Measurements from ENCODE around the gene FYCO1.
A peak's percentile ranks its signal among the peaks of the same experiment; 100 is the strongest.

FYCO1 gene

DNA sequence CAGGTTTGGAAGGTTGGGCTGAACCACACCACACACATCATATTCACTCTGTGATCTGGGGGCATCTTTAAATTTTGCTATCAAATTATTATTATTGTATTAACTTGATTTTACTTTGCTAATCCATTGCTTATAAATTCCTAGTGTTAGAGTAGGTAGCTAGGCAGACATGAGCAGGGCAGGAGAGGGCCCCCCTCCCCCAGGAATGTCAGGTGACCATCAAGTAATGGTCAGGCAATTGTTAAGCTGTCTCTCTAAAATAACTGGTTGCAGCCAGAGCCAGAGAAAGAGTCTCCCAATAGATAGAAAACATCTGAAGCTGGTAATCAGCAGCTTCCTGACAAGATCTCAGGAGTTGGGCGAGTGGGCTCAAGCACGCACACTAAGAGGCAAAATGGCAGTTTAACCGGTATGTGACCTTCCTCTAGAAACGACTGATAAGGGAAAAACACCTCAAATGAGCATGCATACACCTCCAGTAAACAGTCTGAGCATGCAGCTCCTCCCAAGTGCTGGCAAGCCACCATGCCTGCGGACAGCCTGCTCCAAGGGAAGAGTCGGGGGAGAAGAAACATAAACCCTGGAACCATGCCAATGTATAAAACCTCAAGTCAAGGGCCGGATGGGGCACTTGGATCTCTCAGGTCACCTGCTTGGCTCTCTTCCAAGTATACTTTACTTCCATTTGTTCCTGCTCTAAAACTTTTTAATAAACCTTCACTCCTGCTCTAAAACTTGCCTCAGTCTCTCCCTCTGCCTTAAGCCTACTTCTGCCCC, 55.4 kb downstream of the FYCO1 start:
- FAIRE-seq: no peak

DNA sequence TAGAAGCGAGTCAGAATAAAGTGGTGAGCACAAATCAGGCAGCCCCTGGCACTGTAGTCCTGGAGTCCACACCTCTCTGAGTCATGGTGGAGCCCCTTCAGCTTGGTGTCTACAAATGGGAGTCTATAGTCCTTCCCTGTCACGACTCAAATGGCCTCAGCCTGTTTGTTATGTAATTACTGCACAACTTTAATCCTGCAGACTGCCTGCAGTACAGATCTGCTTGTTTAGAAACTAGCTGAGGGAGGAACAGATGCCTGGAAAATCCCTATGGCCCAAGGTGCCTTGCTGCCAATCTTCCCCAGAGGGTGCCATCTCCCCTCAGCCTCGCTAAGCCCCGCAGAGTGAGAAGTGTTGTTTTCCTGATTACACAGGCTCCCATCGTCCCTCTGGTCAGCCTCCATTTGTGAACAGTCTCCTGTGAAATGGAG, 56.3 kb downstream of the FYCO1 start:
- no peak for FAIRE-seq

DNA sequence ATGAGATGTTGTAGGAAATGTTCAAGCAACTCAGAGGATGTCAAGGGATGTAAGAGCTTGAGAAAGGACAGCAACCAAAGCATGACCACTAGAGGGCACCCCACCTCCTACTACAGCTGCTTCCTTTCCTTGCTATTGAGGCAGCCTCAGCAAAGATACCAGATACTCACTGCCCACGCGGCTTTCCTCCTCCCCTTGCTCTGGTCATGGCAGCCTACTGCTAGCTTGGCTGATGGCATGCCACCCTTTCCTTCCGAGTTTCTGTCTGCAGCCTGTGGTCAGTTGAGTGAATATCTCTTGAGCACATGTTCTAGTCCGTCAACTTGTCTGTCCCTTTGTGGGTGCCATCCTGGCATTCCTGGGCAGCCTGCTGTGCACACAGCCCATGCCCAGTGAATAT, 56.8 kb downstream of the FYCO1 start:
- peak; percentile 70 for FAIRE-seq

DNA sequence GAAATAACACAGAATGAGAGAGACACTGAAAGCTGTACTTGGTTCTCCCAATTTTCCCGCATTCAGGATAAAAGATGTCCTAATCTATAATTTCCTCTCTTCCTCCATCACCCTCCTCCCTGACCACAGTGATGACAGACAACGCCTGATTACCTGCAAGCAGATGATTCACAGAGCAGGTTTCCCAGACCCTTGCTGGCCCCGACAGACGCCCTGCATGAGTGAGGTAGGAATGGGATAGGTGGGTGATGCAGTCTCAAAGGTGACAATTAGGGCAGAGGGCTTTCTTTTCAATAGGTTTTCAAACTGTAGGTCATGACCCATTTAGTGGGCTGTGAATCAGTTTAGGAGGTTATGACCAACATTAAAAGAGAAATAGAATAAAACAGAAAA, 57.6 kb downstream of the FYCO1 start:
- FAIRE-seq: no peak

DNA sequence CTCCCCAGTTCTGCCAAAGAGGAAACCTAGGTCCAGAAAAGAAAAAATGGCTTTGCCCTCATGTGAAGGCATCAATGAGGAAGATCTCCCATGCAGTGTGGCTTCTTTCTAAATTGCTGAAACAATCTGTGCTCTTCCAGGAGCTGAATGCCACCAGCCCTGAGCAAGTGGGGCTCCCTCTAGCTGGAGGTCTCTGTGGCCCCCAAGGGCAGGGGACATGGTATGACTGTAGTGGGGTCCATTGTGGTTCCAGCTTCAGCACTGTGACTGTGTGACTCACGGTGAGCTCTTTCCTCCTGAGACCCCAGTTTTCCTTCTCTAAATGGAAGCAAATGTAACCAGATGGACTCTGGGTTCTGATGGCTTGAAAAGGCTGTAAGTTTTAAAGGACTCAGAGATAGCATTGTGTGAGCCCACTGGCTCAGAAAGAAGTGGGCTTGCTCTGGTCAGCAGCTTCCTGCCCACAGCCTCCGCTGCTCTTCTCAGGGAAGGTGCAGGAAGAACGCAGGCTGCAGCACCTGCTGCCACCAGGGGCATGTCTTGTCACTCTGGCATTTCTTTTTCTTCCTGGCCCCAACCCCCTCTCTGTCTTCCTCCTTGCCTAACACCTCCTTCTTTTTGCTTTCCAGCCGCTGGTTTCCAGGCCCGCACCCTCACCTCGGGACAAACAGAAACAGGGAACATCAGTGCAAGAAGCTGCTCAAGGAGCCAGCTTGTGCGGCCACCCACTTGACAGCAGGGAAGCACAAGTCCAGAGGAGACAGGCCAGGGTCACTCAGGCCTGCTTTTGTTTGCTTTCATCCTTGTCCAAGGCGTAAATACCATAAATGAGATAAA, 58.2 kb downstream of the FYCO1 start:
- no peak for FAIRE-seq

DNA sequence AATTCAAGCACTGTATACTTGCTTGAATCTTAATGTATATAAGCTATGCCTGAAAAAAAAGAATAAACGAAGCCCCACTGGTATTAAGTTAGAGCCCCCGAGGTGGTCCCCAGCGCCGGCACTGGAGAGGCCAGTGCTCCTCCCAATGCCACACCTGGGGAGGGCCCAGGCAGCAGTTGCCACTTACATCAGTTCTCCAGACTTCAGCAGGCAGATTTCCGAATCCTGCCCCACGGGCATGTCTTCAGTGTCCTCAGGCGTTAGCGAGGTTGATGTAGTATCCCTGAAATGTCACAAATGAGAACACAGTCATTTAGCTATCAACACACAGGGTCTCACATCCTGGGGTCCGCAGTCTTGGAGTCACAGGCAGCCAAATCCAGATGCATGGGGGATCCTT, 59.4 kb downstream of the FYCO1 start:
- FAIRE-seq: no peak

DNA sequence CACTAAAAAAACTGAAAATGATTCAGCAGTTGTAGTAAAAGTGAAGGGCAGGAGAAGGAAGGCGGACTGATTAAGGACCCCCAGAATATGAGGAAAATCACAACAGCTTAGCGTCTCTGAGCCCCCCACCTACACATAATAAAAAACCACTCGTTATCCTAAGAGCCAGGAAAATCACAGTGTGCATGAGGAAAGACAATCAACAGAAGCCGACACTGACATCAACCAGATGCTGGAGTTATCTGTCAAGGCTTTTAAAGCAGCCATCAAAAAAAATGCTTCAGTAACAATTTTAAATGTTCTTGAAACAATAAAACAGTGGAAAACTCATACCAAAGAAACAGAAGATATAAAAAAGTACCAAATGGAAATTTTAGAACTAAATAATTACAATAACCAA, 62.0 kb downstream of the FYCO1 start:
- no peak for FAIRE-seq

DNA sequence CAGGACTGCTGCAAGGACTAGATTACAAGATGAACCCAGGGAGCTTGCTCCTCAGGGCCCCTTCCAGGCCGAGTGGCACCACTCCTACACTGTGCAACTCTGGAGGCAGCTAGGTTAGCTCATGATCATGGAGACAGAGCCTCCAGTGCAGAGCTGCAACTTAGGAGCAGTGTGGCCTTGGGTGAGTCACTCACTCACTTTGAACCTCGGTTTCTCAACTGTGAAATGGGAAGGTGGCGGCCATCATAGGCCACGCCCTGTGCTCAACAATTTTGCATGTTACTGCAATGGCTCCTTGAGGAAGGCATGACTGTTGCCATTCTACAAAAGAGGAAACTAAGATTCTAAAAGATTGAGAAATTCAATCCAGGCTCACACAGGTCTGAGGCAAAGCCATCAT, 63.5 kb downstream of the FYCO1 start:
- no peak for FAIRE-seq

DNA sequence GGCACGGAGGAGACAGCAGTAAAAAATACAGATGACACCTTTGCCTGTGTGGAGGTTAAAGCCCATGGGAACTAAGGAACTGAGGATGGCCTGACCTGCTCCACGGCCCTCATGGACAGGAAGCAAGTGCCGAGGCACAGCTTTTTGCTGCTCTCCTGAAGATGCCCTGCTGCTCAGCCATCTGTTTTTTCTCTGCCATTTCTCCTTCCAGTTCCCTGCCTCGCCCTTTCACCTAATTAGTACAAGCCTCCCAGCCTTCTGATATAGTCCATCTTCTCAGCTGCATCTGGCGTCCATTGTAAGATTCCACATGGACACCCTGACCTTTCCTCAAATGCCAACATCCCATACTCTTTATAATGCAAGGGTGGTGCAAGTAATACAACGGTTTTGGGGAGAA, 64.1 kb downstream of the FYCO1 start:
- FAIRE-seq: no peak

DNA sequence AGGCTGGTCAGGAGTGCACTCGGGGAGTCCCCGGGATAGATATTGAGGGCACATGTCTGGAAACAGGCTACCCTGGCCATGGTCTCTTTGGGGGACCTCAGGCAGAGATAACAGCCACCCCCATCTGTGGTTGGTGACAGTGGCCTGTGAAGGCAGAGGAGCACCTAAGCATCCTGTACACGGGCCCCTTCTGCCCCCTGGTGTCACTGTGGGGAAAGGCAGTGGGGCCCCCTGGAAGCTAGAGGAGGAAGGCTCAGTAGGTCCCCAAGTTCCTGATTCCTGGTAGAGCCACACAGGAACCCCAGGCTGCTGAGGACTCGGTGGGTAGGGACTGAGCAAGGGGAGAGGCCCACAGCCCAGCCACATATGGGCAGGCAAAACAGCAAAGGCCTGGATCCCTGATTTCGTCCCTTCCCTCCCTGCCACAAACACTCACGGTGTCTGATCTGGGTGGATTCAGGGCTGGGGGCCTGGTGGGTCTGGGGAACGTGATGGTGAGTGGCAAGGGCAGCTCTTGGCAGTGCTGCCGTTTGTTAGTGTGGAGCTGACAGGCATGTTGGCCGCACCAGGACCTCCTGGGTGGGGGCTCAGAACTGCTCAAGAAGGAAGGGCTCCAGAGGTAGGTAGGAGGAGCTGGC, 66.5 kb downstream of the FYCO1 start:
- no peak for FAIRE-seq

DNA sequence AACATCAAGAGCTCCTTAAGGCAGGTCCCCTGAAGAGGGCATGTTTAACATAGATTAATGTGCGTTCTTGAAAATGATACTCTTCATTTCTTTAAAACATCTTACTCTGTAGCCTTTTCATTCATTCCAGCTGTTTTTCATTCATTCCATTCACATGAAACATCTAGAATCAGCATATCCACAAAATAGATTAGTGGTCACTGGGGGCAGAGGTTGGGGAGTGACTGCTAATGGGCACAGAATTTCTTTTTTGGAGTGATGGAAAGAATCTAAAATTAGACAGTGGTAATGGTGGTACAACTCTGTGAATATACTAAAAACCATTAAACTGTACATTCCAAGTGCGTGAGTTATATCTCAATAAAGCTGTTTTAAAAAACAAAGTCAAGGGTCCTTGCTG, 67.7 kb downstream of the FYCO1 start:
- FAIRE-seq: no peak

DNA sequence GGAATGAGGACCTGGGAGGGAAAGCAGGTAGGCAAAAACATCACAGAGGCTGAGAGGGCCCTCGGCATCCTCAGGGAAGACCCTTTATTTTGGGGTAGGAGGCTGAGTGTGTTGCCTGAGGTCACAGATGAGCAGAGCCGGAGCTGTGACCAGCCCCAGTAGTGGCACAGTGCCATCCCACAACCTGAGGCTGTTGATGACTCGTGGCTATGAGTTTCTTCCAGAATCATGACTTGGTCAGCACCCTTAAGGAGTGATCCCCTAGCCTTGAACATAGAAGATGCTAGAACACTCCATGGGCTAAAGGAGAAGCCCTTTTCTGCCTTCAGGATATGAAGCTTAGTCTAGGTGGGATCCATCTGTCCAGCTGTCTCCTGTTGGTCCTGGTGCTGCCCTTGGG, 71.9 kb downstream of the FYCO1 start:
- no peak for FAIRE-seq

DNA sequence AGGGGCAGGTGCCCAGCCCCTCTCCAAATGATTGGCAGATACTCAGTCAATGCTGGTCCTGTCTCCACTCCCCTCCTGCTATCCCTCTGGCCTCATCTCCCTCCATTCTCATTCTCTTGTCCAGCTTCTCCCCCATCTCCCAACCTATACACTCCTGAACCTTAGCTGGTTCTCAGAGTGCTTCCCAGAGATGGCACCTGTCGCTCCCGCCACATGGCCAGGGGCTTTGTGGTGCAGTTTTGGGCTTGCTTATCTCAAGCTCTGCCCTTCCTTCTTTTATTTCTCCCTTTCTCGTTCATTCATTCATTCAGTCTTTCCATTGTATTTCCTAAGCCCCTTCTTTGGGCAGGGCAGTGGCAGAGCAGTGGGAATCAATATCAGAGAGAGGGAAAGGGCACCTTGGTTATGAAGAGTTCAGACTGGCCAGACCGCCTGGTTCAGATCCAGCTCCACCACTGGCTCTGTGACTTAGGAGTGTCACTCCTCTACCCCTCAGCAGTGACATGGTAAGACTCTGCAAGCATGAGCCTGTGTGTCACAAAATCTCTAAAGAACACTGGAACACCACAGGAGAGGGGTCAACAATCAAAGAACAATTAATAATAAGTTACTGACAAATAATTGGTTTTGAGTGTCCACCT, 72.6 kb downstream of the FYCO1 start:
- no peak for FAIRE-seq

DNA sequence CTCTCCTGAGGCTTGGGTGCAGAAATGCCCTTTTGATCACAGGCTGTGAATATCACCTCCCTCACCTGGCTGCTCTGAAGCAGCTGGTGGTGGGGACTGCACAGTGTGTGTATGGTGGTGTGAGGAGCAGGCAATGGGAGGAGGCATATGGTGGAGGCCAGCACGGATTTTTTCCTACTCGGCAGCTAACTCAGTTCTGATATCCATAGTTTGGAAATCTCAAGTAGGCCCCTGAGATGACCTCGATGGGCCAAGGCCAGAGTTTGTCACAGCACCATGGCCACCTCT, 73.6 kb downstream of the FYCO1 start:
- no peak for FAIRE-seq

DNA sequence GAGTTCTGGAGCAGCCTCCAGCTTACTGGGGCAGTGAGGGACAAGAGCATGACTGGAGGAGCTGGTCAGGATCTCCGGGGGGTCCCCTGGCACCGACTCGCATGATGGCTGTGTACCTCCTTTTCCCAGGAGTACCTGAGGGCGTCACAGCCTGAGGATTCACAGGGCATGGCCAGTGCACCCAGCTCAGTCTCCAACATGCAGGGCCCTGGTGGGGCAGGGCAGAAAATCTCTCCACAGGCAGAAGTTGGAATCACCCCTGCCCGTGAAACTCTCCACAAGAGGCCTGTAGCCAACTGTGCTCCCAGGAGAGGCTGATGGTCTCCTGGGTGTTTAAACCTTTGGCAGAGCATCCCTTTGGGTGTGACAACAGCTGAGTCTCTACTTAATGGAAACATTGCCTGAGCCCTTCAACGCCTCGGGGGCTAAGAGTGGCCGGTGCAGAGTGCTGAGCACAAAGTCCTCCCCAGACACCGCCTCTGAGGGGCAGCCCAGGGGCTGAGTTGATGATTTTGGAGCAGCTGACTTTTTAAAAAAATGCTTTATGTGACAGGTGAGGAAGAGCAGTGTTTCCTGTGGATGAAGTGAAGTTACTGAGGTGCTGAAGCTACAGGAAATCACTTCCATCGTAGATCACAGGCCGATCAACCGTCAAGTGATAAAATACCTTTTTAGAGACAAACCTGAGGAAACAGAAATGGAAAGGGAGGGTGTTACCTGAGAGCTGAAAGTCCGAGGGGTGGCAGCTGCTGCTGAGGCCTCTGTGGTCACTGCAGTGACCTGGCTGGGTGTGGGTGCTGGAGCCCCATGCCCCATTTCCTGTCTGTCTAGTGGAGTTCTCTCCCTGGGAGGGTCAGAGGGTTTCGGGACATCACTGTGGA, 74.2 kb downstream of the FYCO1 start:
- no peak for FAIRE-seq

DNA sequence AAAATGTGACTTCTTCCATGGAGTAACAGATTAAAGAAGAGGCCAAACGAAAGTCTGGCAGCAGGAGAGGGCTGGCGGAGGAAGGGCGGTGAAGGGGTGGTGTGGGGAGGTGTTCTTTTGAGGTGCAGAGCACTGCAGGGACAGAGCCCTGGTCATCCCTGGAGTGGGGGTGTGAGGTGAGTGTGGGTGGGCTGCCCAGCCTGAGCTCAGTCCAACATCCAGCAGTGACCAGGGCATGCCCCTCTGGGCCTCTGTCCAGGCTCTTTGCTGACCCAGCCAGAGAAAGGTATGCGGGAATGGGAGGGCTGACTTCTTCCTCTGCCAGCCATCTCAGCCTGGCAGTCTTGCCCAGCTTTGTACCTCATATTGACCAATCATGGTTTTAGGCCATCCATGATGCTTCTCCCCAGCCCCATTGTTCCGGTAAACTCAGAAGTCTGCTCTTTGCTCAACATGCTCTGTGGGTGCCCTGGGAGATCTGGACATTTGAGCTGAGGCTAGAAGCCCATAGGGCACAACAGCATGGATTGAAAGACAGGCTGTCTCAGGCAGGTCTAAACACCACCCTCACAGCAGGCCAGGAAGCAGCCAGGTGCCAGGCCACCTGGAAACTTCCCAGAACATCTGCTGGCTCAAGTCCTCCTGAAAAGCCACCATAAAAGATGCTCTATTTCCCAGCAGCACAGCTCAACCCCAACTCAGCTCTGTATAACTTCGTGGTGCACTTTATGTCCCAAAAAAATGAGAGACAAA, 78.3 kb downstream of the FYCO1 start:
- no peak for FAIRE-seq

DNA sequence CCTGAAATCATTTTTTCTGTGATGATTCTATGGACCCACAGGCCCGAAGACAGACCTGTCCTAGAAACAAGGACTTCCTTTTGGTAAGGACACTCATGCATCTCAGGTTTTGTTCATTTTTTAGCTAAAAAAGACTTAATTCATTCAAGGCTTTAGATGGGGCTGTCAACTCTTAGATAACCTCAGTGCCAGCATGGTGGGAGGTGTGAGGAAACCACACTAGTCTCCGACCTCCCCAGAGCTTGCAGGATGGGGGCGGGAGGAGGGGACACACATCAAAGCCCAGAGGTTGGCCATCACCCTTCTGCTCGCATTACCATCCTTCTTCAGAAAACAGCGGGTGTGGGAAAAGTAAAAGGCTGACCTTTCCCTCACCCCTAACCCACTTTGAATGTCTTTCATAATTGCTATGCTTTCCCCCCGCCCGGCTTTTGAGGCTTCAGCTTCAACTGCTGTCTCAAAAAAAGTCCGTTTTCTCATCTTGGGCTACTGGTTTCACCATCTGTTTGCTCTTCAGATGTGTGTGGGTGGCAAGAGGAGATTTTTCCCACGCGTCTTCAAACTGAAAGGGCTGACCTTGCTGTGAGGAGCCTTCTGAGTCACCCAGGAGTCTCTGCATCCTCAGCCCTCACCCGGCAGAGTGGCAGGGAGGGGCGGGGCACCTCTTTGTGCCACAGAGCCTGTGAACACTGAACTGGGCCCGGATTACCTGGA, 79.9 kb downstream of the FYCO1 start:
- FAIRE-seq: no peak

DNA sequence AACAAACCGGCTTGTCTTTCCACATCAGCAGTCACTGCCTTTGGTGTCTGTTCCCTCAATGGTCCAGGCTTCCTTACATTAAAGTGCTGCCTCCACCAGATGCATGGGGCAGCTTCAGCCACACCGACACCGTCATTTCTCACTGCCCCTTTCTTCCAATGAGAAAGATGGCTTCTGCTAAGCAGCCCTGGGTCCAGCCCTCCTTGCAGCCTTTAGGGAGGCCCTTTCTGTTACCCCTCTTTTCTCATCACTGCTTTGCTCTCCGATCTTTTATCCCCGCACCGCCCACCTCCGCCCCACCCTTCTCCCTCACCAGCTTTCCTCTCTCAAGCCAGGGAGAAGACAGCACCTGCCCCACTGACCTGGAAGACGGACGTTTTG, 80.6 kb downstream of the FYCO1 start:
- FAIRE-seq: no peak

DNA sequence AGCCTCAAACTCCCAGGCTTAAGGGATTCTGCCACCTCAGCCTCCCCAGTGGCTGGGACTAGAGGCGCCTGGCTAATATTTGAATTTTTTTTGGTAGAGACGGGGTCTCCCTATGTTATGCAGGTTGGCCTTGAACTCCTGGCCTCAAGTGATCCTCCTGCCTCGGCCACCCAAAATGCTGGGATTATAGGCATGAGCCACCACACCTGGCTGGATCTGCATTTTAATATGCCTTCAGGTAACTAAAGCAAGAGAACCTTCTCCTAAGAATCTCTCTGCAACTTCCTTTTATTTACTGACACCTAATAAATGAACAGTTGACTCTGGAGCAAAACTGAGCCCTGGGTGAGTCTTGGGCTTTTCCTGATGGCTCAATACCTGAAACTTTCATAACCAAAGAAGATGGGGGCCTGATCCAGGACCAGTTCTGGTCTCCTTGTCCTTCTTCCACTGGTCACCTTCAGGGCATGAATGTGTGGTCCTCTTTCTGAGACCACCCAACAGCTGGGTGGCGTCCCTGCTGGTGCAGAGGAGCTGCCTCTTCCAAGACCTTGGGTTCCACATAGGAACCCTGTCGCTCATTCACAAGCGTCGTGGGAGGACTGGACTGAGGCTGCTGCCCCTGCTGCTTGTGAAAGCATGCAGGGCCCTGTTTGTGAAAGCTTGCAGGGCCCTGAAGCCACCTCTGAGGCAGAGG, 81.1 kb downstream of the FYCO1 start:
- no peak for FAIRE-seq

DNA sequence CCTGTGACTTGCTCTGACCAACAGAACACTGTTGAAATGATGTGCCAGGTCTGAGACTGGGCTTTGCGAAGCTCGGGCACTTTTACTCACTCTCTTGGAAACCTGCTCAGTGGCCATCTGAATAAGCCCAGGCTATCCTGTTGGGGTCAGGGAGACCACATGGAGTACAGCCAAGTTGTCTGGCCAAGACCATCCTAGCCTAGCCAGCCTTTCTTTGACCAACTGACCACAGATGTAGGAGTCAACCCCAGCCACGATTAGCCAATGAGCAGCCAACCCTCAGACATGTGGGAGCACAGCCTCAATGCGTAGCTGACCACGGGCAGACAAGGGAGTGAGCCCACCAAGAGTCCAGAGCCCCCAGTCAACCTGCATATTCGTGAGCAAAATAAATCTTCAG, 83.2 kb downstream of the FYCO1 start:
- no peak for FAIRE-seq
